HCT116 (cell line): ENCODE measurements around the gene PPP1R1A. TPM values are rescaled to one million over a fixed set of nuclear protein-coding genes. Genes with fewer than 3 reads are reported as not detected.

Experiments
- ATAC-seq: fragments of 200-7000 bp; cut with Tn5 transposase; 2 replicates; pipeline ENCODE4 v1.9.1; 2020; ENCODE audit warnings: mild to moderate bottlenecking, moderate library complexity
- BruUV-seq: library from RNA; stranded (reverse); fragments of 400-500 nt; replicated peaks from 2 replicates; lab custom pipeline; 2021; lab: Mats Ljungman, UMichigan
- CTCF ChIA-PET: fragments of 300-600 bp; sonication (Branson Sonifier 250); formaldehyde crosslinking; loops from one replicate; lab custom pipeline; 2021; ENCODE audit warnings: antibody characterized with exemption; lab: Charles Lee
- POLR2A ChIA-PET: fragments of 300-600, 350-600 bp; sonication (Branson Sonifier 250); formaldehyde crosslinking; loops from one replicate; lab custom pipeline; 2021; ENCODE audit warnings: antibody characterized with exemption; lab: Charles Lee
- RAD21 ChIA-PET, 2 experiments: fragments of 300-600 bp; sonication (Branson Sonifier 250); formaldehyde crosslinking; loops; one replicate each; lab custom pipeline; 2023; ENCODE audit warnings: low total read pairs in 2 of 2; ENCODE audit not compliant: uncharacterized antibody in 2 of 2, unreplicated experiment in 2 of 2, low non-redundant PET in 1 of 2; lab: Charles Lee
- DNase-seq: peaks from one replicate; pipeline ENCODE4 v3.0.0-alpha.2; 2010; ENCODE audit warnings: low read depth, low spot score
- H2AFZ ChIP-seq: fragments of 200-600 bp; shearing (Covaris generic), sonication (generic); 2 replicates; pipeline ENCODE4 v1.6.1; 2017; ENCODE audit warnings: low read depth, mixed run types, mixed read lengths, antibody characterized with exemption, low read length; ENCODE audit not compliant: poor library complexity, severe bottlenecking
- H3K27ac ChIP-seq: 2 replicates; pipeline ENCODE4 v1.5.1; 2012; ENCODE audit warnings: low read depth, low read length
- H3K27me3 ChIP-seq: fragments of 200-600 bp; sonication (generic); 2 replicates; pipeline ENCODE4 v1.6.1; 2016; ENCODE audit warnings: mixed run types, low read length, mixed read lengths; ENCODE audit not compliant: insufficient read depth
- H3K36me3 ChIP-seq, 2 experiments: fragments of 200-500 bp in 1 of 2; fragments of 200-600 bp in 1 of 2; sonication (Bioruptor generic) in 1 of 2; sonication (generic) in 1 of 2; 2 replicates each; pipeline versions ENCODE4 v1.5.1 to v1.6.1; 2014 to 2016; ENCODE audit warnings: low read length in 2 of 2, inconsistent platforms in 1 of 2, mixed read lengths in 1 of 2, mixed run types in 1 of 2; ENCODE audit not compliant: insufficient read depth in 2 of 2, control insufficient read depth in 1 of 2
- H3K4me1 ChIP-seq, 2 experiments: fragments of 200-600 bp in 1 of 2; sonication (generic) in 1 of 2; 2 replicates each; pipeline versions ENCODE4 v1.5.1 to v1.6.1; 2012 to 2017; ENCODE audit warnings: low read length in 2 of 2, inconsistent platforms in 1 of 2, mild to moderate bottlenecking in 1 of 2, mixed read lengths in 1 of 2, mixed run types in 1 of 2, moderate library complexity in 1 of 2; ENCODE audit not compliant: insufficient read depth in 2 of 2, control insufficient read depth in 1 of 2
- H3K4me2 ChIP-seq: fragments of 200-600 bp; sonication (generic); 2 replicates; pipeline ENCODE4 v1.6.1; 2017; ENCODE audit warnings: mixed run types, low read length, mixed read lengths
- H3K4me3 ChIP-seq, 2 experiments: fragments of 200-600 bp in 1 of 2; sonication (generic) in 1 of 2; replicated peaks in 1 of 2; 2 replicates each; pipeline ENCODE4 v1.5.1; 2011 to 2016; ENCODE audit warnings: low read length in 2 of 2, control low read depth in 1 of 2, low read depth in 1 of 2, mild to moderate bottlenecking in 1 of 2, mixed read lengths in 1 of 2, mixed run types in 1 of 2
- H3K79me2 ChIP-seq: fragments of 200-600 bp; sonication (generic); 2 replicates; pipeline ENCODE4 v1.6.1; 2017; ENCODE audit warnings: mild to moderate bottlenecking, mixed run types, low read length, moderate library complexity, mixed read lengths; ENCODE audit not compliant: insufficient read depth
- H3K9ac ChIP-seq: fragments of 200-600 bp; sonication (generic); 2 replicates; pipeline ENCODE4 v1.6.1; 2016; ENCODE audit warnings: low read length, mixed read lengths
- H3K9me2 ChIP-seq: fragments of 200-600 bp; sonication (generic), shearing (Covaris generic); 2 replicates; pipeline ENCODE4 v1.6.1; 2017; ENCODE audit warnings: mixed run types, mild to moderate bottlenecking, moderate library complexity; ENCODE audit not compliant: insufficient read depth
- H3K9me3 ChIP-seq, 2 experiments: fragments of 200-500 bp in 1 of 2; fragments of 200-600 bp in 1 of 2; sonication (Bioruptor generic) in 1 of 2; sonication (generic) in 1 of 2; 2 replicates each; pipeline ENCODE4 v1.6.1; 2014 to 2017; ENCODE audit warnings: low read length in 2 of 2, mixed read lengths in 2 of 2, inconsistent platforms in 1 of 2, low read depth in 1 of 2, mild to moderate bottlenecking in 1 of 2, mixed run types in 1 of 2, moderate library complexity in 1 of 2; ENCODE audit not compliant: control insufficient read depth in 1 of 2, insufficient read depth in 1 of 2
- H4K20me1 ChIP-seq: fragments of 200-600 bp; sonication (generic), shearing (Covaris generic); 2 replicates; pipeline ENCODE4 v1.6.1; 2017; ENCODE audit warnings: mixed run types, mild to moderate bottlenecking, moderate library complexity; ENCODE audit not compliant: insufficient read depth
- CBX3 ChIP-seq: IDR thresholded peaks from 2 replicates; pipeline ENCODE4 v1.6.1; 2012; ENCODE audit warnings: low read depth
- EZH2phosphoT487 ChIP-seq: fragments of 200-600 bp; IDR thresholded peaks from 2 replicates; pipeline ENCODE4 v1.6.1; 2018; ENCODE audit warnings: antibody characterized with exemption, borderline replicate concordance
- POLR2A ChIP-seq: IDR thresholded peaks from 2 replicates; pipeline ENCODE4 v1.7.0; 2011; ENCODE audit warnings: borderline replicate concordance; ENCODE audit not compliant: insufficient read depth, insufficient read length; ENCODE audit errors: extremely low read depth
- RAD21 ChIP-seq: IDR thresholded peaks from 2 replicates; pipeline ENCODE4 v1.6.1; 2012; ENCODE audit warnings: low read depth, mild to moderate bottlenecking
- ZFX ChIP-seq: fragments of 450-650 bp; IDR thresholded peaks from 2 replicates; pipeline ENCODE4 v1.6.1; 2017
- intact Hi-C: fragments of 100-400 bp; cut with micrococcal nuclease; formaldehyde crosslinking; loops from 2 replicates; pipeline ENCODE4 v1.10.0; 2022
- total RNA-seq: library from RNA; stranded (reverse); gene quantifications from one replicate; pipeline ENCODE4 v1.2.1, GENCODE V29; 2021; ENCODE audit not compliant: unreplicated experiment
- TF ChIP-seq, protein P1 (sequence below), 3 experiments: fragments of 200-600 bp in 1 of 3; sonication (generic) in 1 of 3; IDR thresholded peaks in 2 of 3; conservative IDR thresholded peaks in 1 of 3; 2 replicates each; pipeline ENCODE4 v1.5.1; 2012 to 2017; ENCODE audit warnings: low read depth in 2 of 3, low read length in 2 of 3, antibody characterized with exemption in 1 of 3, borderline replicate concordance in 1 of 3, control low read depth in 1 of 3, mild to moderate bottlenecking in 1 of 3, mixed read lengths in 1 of 3, mixed run types in 1 of 3, moderate library complexity in 1 of 3; ENCODE audit not compliant: insufficient read depth in 1 of 3
- TF ChIP-seq, protein P2 (sequence below): IDR thresholded peaks from 2 replicates; pipeline ENCODE4 v1.6.1; 2012; ENCODE audit warnings: low read depth

PPP1R1A gene
- total RNA-seq, 1 experiment from 2014 or later: 0.61 TPM

DNA sequence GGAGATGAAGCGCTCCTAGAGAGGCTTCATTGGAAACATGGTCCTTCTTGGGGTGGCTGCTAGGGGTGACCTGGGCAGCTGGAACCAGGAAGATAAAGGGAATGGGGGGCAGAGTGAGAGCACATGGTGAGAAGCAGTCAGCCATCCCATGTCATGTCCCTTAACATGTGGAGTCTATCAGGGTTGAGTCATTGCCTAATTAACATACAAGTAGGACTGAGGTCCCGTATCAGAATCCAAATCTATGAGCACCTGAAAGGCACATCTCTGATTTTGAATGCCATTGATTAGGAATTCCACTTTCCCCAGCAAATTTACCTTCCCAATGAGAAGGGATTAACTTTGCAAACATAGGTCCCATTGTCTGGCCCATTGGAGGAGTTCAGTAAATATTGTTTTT is 20.3 kb upstream of the PPP1R1A start:
- ChIA-PET CTCF (no interaction called here), RAD21 (no interaction called here)
- H4K20me1 ChIP-seq: no peaks in the 10 kb centered on the region
- H3K9me3 ChIP-seq: no peaks in the 10 kb centered on the region
- H3K79me2 ChIP-seq: no peaks in the 10 kb centered on the region
- H3K9me2 ChIP-seq: no peaks in the 10 kb centered on the region
- DNase-seq: no peak
- H3K9ac ChIP-seq: no peak overlapping the region
- ATAC-seq: no peak
- H3K4me2 ChIP-seq: no peak overlapping the region
- no TSS peak for BruUV-seq
- TF ChIP-seq, protein P1, sequence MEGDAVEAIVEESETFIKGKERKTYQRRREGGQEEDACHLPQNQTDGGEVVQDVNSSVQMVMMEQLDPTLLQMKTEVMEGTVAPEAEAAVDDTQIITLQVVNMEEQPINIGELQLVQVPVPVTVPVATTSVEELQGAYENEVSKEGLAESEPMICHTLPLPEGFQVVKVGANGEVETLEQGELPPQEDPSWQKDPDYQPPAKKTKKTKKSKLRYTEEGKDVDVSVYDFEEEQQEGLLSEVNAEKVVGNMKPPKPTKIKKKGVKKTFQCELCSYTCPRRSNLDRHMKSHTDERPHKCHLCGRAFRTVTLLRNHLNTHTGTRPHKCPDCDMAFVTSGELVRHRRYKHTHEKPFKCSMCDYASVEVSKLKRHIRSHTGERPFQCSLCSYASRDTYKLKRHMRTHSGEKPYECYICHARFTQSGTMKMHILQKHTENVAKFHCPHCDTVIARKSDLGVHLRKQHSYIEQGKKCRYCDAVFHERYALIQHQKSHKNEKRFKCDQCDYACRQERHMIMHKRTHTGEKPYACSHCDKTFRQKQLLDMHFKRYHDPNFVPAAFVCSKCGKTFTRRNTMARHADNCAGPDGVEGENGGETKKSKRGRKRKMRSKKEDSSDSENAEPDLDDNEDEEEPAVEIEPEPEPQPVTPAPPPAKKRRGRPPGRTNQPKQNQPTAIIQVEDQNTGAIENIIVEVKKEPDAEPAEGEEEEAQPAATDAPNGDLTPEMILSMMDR (IDR thresholded peaks at IDR 0.05 in 2 of 3, conservative IDR thresholded peaks at IDR 0.05 in 1 of 3; ENCODE audit: borderline replicate concordance in 1 of 3, insufficient read depth in 1 of 3, low read depth in 2 of 3, low read length in 2 of 3): no peak
- TF ChIP-seq EZH2phosphoT487 (no peak), CBX3 (no peak), ZFX (no peak), POLR2A (no peak), RAD21 (no peak)
- TF ChIP-seq, protein P2, sequence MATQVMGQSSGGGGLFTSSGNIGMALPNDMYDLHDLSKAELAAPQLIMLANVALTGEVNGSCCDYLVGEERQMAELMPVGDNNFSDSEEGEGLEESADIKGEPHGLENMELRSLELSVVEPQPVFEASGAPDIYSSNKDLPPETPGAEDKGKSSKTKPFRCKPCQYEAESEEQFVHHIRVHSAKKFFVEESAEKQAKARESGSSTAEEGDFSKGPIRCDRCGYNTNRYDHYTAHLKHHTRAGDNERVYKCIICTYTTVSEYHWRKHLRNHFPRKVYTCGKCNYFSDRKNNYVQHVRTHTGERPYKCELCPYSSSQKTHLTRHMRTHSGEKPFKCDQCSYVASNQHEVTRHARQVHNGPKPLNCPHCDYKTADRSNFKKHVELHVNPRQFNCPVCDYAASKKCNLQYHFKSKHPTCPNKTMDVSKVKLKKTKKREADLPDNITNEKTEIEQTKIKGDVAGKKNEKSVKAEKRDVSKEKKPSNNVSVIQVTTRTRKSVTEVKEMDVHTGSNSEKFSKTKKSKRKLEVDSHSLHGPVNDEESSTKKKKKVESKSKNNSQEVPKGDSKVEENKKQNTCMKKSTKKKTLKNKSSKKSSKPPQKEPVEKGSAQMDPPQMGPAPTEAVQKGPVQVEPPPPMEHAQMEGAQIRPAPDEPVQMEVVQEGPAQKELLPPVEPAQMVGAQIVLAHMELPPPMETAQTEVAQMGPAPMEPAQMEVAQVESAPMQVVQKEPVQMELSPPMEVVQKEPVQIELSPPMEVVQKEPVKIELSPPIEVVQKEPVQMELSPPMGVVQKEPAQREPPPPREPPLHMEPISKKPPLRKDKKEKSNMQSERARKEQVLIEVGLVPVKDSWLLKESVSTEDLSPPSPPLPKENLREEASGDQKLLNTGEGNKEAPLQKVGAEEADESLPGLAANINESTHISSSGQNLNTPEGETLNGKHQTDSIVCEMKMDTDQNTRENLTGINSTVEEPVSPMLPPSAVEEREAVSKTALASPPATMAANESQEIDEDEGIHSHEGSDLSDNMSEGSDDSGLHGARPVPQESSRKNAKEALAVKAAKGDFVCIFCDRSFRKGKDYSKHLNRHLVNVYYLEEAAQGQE: no peak
- TF ChIP-seq, all 23 proteins: peak for 0
- Histone ChIP-seq H3K4me1 (no peaks in the 10 kb centered on the region), H3K4me3 (no peak overlapping the region), H3K27ac (no peak overlapping the region), H3K36me3 (no peaks in the 10 kb centered on the region), H3K27me3 (peaks cover 17% of the 10 kb centered on the region; the same call in 1 of the 2 replicates), H2AFZ (no peak overlapping the region)
- POLR2A ChIA-PET: no interaction called here
- intact Hi-C loops: no loop called here
